HG03039 (cell line): Measurements from ENCODE around the gene GJB4.
"Not testable (repeated sequence)": the region's sequence is repeated elsewhere in the genome, so short reads cannot be mapped to it uniquely, and the experiment has no call there.

ENCODE experiments used
- ATAC-seq: cut with Tn5 transposase; IDR thresholded peaks from one replicate; pipeline ENCODE4 v1.9.1; 2021; ENCODE audit warnings: mild to moderate bottlenecking, moderate library complexity; ENCODE audit not compliant: unreplicated experiment

GJB4 gene

GRCh38 chr1:34794790-34795180, 35.2 kb downstream of the GJB4 start:
- no peak for ATAC-seq

- ATAC-seq = no peak
Measured at GRCh38 chr1:34795916-34796315, 36.4 kb downstream of the GJB4 start.

- ATAC-seq = no peak
Measured at GRCh38 chr1:34796990-34797389, 37.5 kb downstream of the GJB4 start.

GRCh38 chr1:34800214-34800613, 40.7 kb downstream of the GJB4 start:
- no peak for ATAC-seq

- ATAC-seq = no peak
Measured at GRCh38 chr1:34803770-34804169, 44.2 kb downstream of the GJB4 start.

GRCh38 chr1:34806396-34806795, 46.9 kb downstream of the GJB4 start:
- no peak for ATAC-seq

GRCh38 chr1:34808051-34808810, 48.7 kb downstream of the GJB4 start:
- ATAC-seq = no peak

GRCh38 chr1:34810781-34811180, 51.2 kb downstream of the GJB4 start:
- not testable (repeated sequence) for ATAC-seq
